GM12872 (cell line): ENCODE measurements around the gene PTCSC3.

ENCODE experiments used
- TF ChIP-seq, protein P1 (sequence below): IDR thresholded peaks from 3 replicates; pipeline ENCODE4 v1.5.1; 2011; ENCODE audit warnings: low read depth, mild to moderate bottlenecking, low read length, moderate library complexity; ENCODE audit not compliant: insufficient read depth

Gene PTCSC3

DNA sequence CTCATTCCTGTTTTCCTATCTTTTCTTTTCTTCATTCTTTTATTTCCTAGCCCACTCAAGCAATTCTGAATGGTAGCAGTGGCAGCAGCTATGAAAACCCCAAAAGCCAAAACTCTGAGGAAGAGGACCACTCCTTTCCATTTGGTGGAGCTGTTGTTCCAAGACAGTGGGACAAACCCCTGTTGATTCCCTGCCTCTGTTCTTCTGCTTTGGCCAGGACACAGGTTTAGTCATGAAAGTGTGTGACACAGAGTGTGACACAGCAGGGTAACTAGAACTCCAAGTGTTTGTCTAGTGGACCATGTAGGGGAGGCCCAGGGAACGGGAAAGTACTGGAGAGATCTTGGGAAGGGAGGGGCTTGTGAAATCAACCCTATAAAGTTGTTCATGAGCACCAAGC is 71.1 kb downstream of the PTCSC3 start:
- TF ChIP-seq, protein P1, sequence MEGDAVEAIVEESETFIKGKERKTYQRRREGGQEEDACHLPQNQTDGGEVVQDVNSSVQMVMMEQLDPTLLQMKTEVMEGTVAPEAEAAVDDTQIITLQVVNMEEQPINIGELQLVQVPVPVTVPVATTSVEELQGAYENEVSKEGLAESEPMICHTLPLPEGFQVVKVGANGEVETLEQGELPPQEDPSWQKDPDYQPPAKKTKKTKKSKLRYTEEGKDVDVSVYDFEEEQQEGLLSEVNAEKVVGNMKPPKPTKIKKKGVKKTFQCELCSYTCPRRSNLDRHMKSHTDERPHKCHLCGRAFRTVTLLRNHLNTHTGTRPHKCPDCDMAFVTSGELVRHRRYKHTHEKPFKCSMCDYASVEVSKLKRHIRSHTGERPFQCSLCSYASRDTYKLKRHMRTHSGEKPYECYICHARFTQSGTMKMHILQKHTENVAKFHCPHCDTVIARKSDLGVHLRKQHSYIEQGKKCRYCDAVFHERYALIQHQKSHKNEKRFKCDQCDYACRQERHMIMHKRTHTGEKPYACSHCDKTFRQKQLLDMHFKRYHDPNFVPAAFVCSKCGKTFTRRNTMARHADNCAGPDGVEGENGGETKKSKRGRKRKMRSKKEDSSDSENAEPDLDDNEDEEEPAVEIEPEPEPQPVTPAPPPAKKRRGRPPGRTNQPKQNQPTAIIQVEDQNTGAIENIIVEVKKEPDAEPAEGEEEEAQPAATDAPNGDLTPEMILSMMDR: peak; percentile 27; the same call in 2 of the 3 replicates

DNA sequence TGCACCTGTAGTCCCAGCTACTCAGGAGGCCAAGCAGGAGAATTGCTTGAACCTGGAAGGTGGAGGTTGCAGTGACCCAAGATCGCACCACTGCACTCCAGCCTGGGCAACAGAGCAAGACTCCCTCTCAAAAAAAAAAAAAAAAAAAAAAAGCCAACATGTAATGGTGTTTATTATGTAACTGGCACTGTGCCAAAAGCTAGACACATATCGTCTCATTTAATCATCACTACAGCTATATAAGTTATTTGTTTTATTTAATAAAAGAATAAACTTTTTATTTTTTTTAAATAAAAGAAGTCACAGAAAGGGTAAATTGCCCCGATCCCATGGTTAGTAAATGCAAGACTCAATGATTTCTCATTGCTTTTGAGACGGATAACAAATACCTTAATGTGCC is 76.9 kb downstream of the PTCSC3 start:
- TF ChIP-seq, protein P1: no peak

DNA sequence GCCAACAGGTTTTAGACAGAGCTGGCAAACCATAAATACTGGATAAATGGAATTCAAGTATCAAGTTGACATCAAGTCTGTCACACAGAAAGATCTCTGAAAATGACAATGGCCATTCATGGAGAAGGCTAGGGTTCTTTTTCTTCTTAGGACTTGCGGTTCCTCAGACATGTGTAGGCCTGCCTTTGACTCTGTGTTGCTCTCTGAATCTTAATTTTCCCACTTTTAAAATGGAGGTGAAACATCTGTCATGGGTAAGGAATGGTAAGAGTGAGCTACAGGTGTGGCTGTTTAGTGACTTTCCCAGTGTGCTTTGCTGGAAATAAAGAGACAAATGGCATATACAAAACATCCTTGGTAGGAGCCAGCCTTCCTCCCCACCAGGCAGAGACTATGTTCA is 79.2 kb downstream of the PTCSC3 start:
- TF ChIP-seq, protein P1: no peak

DNA sequence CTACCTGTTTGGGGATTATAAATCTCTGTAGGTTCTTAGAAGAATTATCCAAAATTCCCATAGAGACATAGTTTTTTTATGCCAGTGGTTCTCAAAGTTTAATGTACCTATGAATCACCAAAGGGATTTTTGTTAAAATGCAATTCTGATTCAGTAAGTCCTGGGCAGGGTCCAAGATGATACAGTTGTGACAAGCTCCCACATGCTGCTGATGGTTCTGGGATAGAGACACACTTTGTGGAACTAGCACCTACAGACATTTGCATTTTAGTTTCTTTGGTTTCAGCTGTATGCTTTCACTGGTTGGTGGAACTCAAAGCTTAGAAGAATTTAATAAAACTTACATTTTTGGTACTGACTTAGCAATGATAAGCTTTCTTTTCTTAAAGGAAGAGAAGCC is 80.4 kb downstream of the PTCSC3 start:
- TF ChIP-seq, protein P1: no peak

DNA sequence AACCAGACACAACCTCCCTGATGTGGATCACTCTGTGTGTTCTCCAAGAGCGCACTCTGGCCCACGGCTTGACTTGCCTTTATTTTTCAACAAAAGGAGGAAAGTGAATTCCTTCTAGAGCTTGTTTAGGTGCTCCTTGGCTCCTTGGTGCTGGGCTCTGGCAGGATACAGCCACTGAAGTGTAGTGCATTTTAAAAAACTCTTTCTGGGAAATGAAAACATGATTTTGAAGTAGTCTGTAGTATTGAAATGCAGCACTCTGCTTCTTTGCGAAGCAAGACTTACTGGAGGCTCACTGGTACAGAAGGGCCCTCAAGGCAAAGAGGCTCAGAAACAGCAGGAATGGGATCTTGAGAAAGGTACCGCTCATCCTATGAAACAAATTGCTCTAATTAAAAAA is 81.6 kb downstream of the PTCSC3 start:
- TF ChIP-seq, protein P1: no peak

DNA sequence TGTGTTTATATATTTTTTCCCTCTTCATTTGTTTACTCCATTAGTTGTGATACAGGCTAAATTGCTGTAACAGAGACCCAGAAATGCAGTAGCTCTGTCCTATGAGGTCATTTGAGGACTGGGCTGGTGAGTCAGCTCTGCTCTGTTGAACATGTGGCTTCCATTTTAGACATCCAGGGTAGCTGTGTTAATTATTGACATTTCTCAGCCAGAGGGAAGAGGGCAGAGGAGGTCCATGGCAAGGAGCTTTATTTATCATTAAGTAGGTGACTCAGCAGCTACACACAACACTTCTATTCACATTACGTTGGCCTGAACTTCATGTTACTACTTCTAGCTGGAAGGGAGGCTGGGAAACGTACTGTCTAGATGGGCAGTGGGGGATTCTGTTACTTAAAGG is 85.4 kb downstream of the PTCSC3 start:
- TF ChIP-seq, protein P1: no peak

DNA sequence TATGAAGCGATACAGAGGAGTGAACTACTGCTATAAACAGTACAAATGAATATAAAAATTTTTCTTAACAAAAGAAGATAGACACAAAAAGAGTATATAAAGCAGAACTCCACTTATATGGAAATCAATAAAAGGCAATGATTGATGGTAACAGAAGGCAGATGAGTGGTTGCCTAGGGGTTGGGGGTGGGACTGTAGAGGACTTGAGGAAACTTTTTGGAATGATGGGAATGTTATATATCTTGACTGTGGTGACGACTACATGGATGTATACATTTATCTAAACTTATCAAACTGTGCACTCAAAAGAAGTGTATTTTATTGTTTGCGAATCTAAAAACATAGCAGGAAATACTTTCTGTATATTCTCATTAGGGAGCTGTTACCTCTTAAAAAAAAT is 89.1 kb downstream of the PTCSC3 start:
- TF ChIP-seq, protein P1: no peak
